NCI-H2196 treated with DMSO at 0.1 percent for 48 hours (cell line): ENCODE data around the gene ASB2.

Experiments
- DNase-seq: peaks from one replicate; lab custom pipeline; 2025; ENCODE audit not compliant: unreplicated experiment; lab: John Stamatoyannopoulos, UW

Gene ASB2

DNA sequence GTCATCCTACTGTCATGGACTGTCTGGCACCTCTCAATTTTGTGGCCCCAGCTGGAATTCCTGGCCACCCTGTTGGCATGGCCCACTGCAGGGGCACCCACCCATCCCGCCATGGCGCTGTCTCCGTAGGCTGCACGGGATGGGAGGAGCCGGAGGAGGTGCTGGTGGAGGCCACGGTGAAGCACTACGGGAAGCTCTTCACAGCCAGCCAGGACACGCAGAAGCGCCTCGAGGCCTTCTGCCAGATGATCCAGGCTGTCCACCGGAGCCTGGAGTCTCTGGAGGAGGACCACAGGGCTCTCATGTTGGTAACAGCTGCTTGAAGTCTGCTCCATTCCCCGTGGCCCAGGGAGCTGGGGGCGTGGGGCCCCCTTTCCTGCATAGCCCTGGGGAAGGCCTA lies 24.6 kb upstream of the ASB2 start:
- DNase-seq = no peak

DNA sequence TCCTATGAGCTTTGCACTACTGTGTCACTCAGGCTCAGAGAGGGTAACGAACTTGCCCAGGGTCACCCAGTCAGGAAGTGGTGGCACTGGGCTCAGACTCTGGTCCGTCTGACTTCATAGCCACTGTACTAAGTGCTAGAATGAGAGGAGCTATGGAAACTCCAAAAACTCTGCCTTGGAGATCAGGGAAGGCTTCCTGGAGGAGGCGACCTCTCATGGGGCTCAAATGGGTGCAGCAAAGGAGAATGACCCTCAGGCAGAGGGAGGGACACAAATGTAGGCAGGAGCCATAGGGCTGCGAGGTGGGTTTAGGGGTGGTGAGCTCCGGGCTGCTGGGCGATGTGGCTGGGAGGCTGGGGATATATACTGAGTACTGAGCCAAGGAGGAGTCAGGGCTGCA lies 23.9 kb upstream of the ASB2 start:
- no peak for DNase-seq

DNA sequence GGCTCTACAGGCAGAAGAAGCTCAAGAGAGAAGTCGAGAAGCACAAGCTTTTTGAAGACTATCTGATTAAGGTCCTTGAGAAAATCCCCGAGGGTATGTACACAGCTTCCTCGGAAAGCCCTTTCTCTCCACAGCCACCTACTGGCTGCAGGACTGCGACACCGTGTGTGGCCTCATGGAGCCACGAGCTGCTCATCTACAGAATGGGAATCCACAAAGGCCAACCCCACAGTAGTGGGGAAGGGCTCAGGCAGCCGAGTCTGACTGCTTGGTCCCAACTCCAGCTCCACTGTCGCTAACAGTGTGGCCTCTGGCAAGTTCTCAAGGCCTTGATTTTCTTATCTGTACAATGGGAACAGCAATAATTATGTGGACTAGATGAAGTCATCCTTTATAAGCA lies 23.2 kb upstream of the ASB2 start:
- DNase-seq = no peak

DNA sequence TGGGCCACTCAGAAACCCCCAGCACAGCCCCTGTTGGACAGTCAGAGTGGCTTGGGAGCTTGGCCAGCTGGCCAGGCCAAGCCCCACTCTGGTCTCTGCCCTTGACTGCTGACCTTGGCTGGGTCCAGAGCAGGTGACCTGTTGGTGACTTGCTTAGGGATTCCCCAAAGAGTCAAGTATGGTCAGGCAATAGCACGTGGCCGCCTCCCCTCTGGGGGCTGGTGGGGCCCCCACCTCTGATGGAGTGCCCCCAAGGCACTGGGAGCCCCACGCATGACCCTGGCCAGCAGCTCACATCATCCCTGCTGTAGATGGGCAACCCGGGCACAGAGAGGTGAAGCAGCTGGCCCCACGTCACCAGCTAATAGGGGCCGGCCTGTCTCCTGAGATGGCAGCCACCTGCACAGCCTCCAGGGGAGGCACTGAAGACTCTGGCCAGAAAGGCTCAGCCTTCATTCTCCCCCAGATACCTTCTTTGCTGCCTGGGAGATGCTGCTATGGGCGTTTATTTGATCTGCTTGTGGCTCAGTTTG lies 22.6 kb upstream of the ASB2 start:
- no peak for DNase-seq

DNA sequence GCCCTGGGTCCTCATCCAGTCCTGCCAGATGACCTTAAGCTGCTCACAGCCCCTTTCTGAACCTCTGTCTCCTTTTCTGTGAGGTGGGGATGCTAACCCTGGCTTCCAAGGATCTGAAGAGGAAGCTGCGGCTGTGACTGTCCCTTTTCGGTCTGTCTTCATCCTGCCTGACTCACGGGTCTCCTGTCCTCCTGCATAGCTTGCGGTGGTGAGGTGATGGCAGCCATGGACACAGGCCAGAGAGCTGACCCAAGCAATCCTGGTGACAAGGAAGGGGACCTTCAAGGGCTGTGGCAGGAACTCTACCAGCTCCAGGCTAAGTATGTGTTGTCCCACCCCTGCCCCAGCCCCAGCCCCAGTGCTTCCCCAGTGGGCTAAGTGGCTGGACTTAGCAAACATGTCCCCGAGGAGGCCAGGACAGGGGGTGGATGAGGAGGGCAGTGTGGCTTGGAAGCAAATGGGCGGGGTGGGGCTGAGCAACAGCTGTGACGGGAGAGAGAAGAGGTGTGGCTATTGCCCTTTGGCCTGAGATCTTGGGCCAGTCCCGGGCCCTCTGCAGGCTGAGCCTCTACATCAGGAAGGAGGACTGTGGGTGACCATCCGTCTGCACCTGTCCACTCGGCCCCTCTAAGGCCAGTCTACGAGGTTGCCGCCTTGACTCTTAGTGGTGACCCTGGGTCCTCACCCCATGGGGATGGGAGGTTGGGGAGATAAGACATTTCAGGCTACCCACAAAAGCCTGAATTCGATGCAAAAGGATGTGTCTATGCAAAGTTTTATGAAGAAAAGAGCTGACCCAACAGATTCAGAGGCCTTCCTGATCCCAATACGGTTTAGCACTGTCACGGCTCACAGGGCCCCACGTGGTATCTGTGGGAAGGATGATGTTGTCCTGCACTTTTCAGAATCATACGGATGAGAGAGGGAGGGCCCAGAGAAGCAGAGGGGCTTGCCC lies 21.8 kb upstream of the ASB2 start:
- DNase-seq = no peak

DNA sequence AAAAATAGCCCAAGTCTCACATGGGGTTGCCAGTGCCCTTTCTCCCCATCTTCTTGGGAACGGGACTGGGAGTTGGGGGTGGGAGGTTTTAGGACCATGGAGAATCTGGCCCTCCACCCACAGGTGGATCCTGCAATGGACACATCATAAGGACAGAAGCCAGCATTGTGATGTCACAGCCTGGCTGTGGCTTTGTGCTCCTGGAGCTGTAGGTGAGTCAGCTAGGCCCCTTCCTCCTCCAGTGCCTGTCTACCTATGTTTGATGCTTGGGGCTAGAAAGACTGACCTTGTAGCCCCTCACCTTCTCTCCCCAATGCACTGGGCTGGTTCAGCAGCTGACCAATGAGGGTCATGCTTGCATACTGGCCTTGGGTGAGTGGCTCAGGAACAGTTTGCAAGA lies 20.7 kb upstream of the ASB2 start, which contains the start of gene CCDC197:
Gene CCDC197 (plus strand): TSS at position 220 of the 400 bp plus-strand sequence. CDS start 831 bp downstream, outside the sequence.
- no peak for DNase-seq

DNA sequence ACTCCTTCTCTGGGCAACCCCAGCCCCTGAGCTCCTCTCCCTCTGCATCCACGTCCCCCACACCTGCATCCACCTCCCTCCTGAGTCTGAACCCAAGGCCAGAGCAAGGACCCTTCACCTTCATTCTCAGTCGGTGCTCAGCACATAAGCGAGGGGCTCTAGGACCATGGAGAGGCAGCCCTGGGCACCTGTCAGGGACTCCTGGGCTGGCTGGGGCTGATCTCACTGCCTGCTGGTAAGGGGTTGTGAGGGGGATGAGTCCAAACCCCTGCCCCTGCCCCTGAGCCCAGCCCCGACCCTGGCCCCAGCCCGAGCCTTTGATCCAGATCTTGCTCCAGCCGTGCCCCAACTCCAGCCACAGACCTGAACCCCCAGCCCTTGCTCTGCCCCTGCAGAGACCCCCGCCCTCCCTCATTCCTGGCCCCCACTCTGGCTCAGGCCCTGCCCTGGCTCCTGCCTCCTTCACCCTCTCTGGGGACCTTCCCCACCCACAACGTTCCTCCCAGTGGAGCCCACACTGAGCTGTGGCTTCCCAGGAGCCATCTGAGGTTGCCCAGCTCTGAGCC lies 19.8 kb upstream of the ASB2 start:
- DNase-seq = no peak

DNA sequence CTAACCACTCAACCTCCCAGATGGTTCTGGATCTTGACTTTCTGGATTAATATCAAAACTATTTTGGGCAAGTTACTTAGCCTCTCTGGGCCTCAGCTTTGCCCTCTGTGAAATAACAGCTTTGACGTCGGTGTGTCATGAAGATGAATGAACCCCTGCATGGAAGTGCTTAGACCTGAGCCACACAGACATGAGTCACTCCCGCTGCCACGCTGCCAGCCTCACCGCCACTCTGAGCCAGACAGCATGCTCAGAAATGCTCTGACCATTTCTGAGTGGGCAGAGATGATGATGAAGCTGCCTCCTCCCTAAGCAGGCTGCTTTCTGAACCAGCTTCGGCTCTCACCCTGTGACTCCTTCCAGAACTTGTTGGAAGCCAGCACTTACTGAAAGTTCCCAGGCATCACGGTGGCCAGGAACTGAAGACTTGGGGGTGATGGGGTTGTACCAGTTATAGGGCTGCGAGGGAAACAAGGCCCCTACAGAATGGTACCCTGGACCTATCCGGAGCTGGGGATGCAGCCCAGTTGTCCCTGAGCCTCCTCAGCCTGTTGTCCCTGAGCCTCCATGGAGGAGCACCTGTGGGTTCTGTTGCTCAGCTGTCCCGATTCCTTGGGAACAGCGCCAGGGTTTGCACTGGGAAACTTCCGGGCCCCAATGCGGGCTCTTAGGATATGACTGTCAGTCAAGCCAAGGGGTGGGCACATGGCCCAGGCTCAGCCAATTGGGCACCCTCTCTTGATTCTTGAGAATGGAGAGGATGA lies 18.7 kb upstream of the ASB2 start:
- no peak for DNase-seq

DNA sequence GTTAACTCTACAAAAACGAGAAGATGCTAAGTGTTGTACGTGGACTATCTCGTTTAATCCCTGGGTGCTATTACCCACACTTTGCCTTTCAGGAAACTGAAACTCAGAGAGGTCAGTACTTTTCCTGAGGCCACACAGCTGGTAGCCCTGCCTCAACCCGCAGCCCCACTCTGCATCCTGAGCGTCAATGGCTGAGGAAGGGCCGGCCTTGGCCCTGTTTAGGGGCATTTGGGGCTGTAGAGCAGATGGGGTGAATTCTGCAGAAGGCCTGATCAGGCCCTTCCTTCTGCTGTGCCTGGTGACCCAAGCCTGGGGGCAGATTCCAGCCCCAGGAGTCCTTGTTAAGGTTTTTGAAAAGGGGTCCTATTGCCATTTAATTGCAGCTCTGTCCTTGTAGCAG lies 17.0 kb upstream of the ASB2 start:
- DNase-seq = no peak

DNA sequence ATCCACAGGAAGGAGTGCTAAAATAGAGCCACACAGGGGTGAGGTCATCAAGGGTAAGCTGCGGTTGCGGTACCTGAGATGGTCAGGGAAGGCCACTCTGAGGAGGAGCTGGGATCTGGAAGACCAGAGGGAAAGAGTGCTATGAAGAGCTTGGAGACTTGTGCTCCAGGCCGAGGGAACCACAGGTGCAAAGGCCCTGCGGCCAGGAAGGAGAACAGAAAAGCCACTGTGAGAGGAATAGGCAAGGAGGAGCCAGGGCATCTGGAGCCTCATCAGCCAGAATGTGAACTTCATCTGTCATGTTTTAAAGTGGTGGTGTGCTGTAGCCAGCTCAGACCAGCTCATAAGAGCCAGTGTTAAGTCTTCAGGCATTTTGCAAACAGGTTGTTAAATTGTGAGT lies 15.3 kb upstream of the ASB2 start:
- DNase-seq = no peak

DNA sequence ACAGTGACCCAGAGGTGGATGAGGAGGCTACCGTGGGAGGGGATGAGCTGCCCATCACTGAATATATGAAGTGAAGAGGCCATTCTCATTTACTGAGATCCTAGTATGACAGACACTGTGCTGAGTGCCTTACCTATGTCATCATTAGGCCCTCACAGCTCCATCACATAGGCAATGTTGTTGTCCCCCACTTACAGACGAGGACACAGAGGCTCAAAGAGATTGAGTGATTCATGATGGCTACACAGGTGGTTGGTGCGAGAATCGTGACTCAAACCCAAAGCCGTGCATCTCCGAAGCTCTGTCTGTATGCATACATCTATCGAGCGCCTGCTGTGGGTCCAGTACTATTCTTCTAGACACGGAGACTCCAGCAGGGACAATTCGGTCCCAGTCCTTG lies 14.8 kb upstream of the ASB2 start:
- DNase-seq = no peak

DNA sequence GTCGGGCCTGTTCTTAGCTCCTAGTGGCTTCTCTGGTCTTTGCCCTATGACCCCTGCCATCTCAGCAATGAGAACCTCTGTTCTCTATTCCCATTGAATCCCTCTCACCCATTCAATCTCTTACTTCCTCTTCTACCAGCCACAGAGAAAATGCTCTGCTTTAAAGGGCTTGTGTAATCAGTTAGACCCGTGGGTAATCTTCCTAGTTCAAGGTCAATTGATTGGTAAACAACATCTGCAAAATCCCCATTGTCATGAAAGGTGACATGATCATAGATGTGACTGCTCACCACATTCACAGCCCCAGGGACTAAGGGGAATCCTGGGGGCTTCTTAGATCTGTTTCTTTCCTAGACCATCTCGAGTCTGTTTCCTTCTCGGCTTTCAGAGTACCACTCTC lies 13.6 kb upstream of the ASB2 start:
- DNase-seq = no peak

DNA sequence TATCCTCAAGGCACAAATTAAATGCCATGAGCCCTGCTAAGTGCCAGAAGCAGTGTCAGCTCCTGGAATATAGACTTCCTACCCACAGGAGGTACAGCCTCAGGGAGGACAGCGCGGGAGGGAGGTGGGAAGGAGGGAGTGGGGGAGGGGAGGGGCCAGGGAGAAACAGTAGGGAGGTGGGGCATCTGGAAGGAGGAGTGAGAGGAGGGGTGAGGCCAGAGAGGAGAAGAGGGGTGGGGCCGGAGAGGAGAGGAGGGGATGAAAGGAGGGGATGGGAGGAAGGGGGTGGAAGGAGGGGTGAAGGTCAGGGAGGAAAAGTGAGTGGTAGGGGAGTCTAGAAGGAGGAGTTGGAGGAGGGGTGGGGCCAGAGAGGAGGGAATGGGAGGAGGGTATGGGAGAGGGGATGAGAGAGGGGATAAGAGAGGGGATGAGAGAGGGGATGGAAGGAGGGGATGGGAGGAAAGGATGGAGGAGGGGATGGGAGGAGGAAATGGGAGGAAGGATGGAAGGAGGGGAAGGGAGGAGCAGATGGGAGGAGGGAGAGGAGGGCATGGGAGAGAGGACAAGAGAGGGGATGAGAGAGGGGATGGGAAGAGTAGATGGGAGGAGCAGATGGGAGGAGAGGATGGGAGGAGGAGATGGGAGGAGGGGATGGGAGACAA lies 11.6 kb upstream of the ASB2 start:
- no peak for DNase-seq

DNA sequence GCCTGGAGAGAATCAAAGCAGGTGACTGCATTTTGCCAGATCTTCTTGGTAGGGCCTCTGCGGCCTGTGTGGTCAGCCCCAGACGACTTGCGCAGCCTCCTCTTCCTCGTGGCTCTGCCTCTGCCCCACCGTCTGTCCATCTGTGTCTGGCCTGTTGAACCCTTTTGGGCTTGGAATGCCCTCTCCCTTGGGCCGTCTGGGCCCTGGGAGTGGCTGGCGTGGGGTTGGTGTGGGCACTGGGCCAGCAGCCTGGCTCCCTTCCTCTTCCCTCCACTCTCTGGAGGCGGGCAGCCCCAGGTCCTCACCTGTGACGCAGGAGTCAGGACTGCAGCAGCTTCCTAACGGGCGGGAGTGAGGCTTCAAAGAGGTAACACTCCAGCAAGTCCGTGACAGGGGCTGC lies 11.0 kb upstream of the ASB2 start:
- no peak for DNase-seq

DNA sequence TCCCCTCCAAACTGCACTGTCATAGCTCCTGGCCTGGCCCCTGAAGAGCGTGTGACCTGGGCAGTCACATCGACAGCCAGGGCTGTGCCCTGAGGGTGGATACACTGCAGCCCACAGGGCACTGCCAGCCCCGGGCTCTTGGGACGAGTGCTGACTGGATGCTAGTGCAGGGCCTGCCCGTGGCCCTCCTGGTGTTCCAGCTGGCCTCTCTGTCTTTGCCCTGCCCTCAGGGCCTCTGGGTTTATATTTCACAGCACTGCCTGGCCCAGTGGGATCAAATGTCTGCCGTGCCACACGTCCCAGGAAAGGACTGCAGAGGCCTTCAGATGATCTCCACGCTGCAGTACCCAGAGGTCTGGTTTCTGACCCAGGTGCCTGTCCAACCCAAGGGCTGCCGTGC lies 10.6 kb upstream of the ASB2 start:
- no peak for DNase-seq

DNA sequence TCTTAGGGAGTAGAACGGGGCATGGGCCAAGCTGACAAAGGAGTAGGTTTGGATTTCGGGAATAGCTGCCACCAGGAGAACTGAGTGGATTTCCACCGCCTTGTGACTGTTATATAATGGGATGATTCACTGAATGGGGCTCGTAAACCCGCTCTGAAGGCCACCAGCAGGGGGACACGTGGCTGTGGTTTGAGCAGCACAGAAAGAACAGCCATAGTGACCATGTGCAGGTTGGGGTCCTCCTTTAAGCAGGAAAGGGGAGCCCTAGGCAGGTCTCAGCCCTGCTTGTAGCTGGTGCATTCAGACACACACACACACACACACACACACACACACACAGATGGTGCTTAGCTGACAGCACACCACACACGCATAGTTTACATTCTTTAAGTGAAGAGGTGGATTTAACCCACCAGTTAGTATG lies 8.6 kb upstream of the ASB2 start:
- DNase-seq = no peak

DNA sequence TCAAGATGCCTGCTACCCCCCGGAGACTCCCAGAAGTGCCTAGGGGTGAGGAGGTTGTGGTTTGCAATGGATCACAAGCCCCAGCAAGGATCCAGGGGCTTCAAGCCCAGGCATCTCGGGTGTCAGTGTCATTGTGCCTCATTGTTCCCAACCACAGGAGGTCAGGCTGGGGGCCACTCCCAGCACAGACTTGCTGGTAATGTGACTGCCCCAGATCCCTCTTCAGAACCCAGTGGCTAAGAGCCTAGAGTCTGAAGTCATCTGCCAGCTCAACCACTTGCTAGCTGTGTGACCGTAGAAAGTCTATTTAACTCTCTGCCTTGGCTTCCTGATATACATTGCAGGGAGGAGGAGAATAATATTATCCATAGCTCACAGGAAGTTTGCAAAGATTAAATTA lies 7.7 kb upstream of the ASB2 start:
- no peak for DNase-seq

DNA sequence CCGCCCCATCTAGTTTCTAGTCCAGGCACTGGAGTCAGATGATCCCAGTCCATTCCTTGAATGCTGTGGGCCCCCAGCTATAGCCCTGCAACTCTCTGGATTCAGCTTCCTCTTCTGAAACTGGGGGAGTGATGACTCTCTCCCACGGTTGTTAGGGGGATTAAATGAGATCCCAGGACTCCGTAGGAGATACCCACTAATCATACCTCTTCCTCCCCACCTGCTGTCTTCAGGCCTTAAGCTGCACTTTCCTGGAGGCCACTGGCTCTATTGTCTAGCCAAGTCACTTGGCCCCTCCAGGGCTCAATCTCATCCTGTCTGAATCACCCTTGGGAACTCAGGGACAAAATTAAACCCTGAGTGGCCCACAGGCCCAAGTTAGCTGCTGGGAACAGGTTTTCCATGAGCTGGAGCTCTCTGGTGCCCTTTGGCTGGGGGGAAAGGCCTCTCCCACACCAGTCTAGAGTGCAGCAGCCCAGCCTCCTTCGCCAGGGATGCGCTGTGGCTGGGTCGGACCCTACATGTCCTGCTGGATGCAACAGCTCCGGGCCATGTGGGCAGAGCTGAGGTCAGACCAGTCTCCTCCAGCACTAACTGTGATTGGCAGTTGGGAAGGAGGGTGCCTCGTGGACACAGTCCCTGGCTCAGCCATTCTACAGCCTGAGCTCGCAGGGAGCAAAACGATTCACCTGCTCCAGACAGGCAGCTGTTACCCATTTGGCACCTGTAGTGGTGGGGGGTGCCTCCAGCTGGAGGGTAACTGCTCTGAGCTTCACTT lies 6.0 kb upstream of the ASB2 start:
- DNase-seq = no peak

DNA sequence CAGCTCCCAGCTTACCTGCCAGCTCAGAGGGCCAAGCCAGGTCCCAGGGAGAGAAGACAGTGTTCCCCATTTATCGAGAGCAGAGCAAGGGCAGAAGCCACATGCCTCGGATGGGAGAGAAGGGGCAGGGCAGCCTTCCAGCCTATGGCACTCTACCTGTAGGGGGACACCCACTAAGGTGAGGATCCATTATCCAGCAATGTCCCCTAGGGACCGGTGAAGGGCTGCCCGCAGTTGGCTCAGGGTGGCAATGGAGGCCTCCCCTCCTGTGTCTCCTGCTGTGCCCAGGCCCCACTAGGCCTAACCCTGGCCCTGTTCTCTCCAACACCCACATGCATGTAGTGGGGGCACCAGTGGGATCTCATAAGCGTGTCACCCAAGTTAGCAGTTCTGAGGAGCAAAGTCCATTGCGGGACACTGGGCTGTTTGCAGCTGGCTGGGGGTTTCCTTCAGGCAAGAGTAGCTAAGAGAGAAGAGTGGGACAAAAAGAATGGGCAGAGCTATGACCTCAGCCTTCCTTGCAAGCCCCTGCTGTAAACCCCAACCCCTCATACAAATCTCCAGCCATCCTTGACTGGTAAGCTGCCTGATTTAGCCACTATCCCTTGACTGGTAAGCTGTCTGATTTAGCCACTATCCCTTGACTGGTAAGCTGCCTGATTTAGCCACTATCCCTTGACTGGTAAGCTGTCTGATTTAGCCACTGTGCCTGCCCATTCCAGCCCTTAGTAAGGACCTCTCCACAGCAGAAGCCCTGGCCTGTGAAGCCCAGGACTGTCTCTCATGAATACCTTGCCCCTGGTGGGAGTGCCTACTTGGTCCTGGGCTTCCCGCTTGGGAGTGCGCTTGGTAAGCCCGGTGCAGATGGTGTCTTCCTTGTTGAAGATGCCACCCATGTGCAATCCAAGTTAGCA lies 5.2 kb upstream of the ASB2 start:
- no peak for DNase-seq
